HEK293 (cell line): ENCODE results near the gene KIF3B.
A peak's percentile ranks its signal among the peaks of the same experiment; 100 is the strongest.

Experiments used
- CTCF ChIA-PET: fragments of 350-600 bp; formaldehyde crosslinking; extraction: SDS; loops from one replicate; lab custom pipeline; 2021; ENCODE audit warnings: antibody characterized with exemption; lab: Yijun Ruan, JAX
- POLR2A ChIA-PET: fragments of 300-600 bp; formaldehyde crosslinking; extraction: SDS; loops from one replicate; lab custom pipeline; 2020; ENCODE audit warnings: antibody characterized with exemption, inconsistent platforms; lab: Yijun Ruan, JAX
- H3K27ac ChIP-seq: fragments of 200-500 bp; sonication (Bioruptor generic); 2 replicates; pipeline ENCODE4 v1.5.1; 2014; ENCODE audit warnings: low read depth, low read length, control low read depth, inconsistent platforms; ENCODE audit errors: extremely low read depth
- H3K36me3 ChIP-seq, 2 experiments: fragments of 200-500 bp in 1 of 2; sonication (Bioruptor generic) in 1 of 2; 1 replicate in 1 of 2; 2 replicates in 1 of 2; pipeline ENCODE4 v1.5.1; 2014 to 2017; ENCODE audit warnings: inconsistent platforms in 2 of 2, low read length in 2 of 2; ENCODE audit not compliant: control insufficient read depth in 2 of 2, insufficient read depth in 1 of 2
- H3K4me1 ChIP-seq: fragments of 200-500 bp; sonication (Bioruptor generic); 2 replicates; pipeline ENCODE4 v1.5.1; 2014; ENCODE audit warnings: mild to moderate bottlenecking, low read length, inconsistent platforms; ENCODE audit not compliant: control insufficient read depth, insufficient read depth
- H3K4me3 ChIP-seq: 2 replicates; pipeline ENCODE4 v1.5.1; 2011; ENCODE audit warnings: low read depth, mild to moderate bottlenecking, control low read depth, low read length, moderate library complexity
- H3K9me3 ChIP-seq: fragments of 200-500 bp; sonication (Bioruptor generic); 2 replicates; pipeline ENCODE4 v1.5.1; 2014; ENCODE audit warnings: low read depth, low read length, inconsistent platforms; ENCODE audit not compliant: control insufficient read depth, insufficient read depth
- FEZF1 ChIP-seq: fragments of 450-650 bp; formaldehyde crosslinking; IDR thresholded peaks from 2 replicates; pipeline ENCODE4 v1.5.1; 2016; ENCODE audit warnings: missing biosample characterization, missing genetic modification characterization
- GLI2 ChIP-seq: fragments of 450-650 bp; formaldehyde crosslinking; IDR thresholded peaks from 2 replicates; pipeline ENCODE4; 2017; ENCODE audit warnings: missing biosample characterization, missing genetic modification characterization, low read depth, borderline replicate concordance
- HOXA7 ChIP-seq: sonication (generic); formaldehyde crosslinking; IDR thresholded peaks from 2 replicates; pipeline ENCODE4 v1.8.1; 2022; ENCODE audit warnings: missing genetic modification reagents, borderline replicate concordance
- PRDM1 ChIP-seq: fragments of 450-650 bp; formaldehyde crosslinking; IDR thresholded peaks from 2 replicates; pipeline ENCODE4; 2016; ENCODE audit warnings: missing biosample characterization, missing genetic modification characterization
- YY1 ChIP-seq: fragments of 450-650 bp; formaldehyde crosslinking; IDR thresholded peaks from 2 replicates; pipeline ENCODE4 v1.5.1; 2018; ENCODE audit warnings: missing biosample characterization, missing genetic modification characterization
- ZBTB17 ChIP-seq: fragments of 450-650 bp; formaldehyde crosslinking; IDR thresholded peaks from 2 replicates; pipeline ENCODE4 v1.5.1; 2016; ENCODE audit warnings: missing biosample characterization, missing genetic modification characterization
- ZBTB21 ChIP-seq: fragments of 450-650 bp; formaldehyde crosslinking; IDR thresholded peaks from 2 replicates; pipeline ENCODE4 v1.5.1; 2017; ENCODE audit warnings: missing biosample characterization, missing genetic modification characterization
- ZBTB7A ChIP-seq: fragments of 450-650 bp; formaldehyde crosslinking; IDR thresholded peaks from 2 replicates; pipeline ENCODE4 v1.5.1; 2016; ENCODE audit warnings: low read depth, missing biosample characterization, missing genetic modification characterization
- ZIC2 ChIP-seq: fragments of 450-650 bp; formaldehyde crosslinking; IDR thresholded peaks from 2 replicates; pipeline ENCODE4 v1.5.1; 2016; ENCODE audit warnings: missing biosample characterization, missing genetic modification characterization
- ZNF175 ChIP-seq: fragments of 450-650 bp; formaldehyde crosslinking; IDR thresholded peaks from 2 replicates; pipeline ENCODE4 v1.5.1; 2016; ENCODE audit warnings: missing biosample characterization, missing genetic modification characterization
- ZNF2 ChIP-seq: fragments of 450-650 bp; formaldehyde crosslinking; IDR thresholded peaks from 2 replicates; pipeline ENCODE4 v1.5.1; 2016; ENCODE audit warnings: missing biosample characterization, missing genetic modification characterization
- ZNF211 ChIP-seq: fragments of 450-650 bp; formaldehyde crosslinking; IDR thresholded peaks from 2 replicates; pipeline ENCODE4 v1.5.1; 2016; ENCODE audit warnings: low read depth, missing biosample characterization, missing genetic modification characterization
- ZNF221 ChIP-seq: fragments of 450-650 bp; formaldehyde crosslinking; IDR thresholded peaks from 2 replicates; pipeline ENCODE4 v1.5.1; 2017; ENCODE audit warnings: missing biosample characterization, missing genetic modification characterization, borderline replicate concordance
- ZNF274 ChIP-seq, 2 experiments: fragments of 200-500 bp in 1 of 2; fragments of 450-650 bp in 1 of 2; sonication (Bioruptor generic) in 1 of 2; formaldehyde crosslinking in 1 of 2; IDR thresholded peaks; 2 replicates each; pipeline versions ENCODE4 v1.5.1 to v1.6.1; 2014 to 2016; ENCODE audit warnings: borderline replicate concordance in 1 of 2, inconsistent platforms in 1 of 2, low read length in 1 of 2, missing biosample characterization in 1 of 2, missing genetic modification characterization in 1 of 2
- ZNF311 ChIP-seq: fragments of 450-650 bp; formaldehyde crosslinking; IDR thresholded peaks from 2 replicates; pipeline ENCODE4 v1.5.1; 2017; ENCODE audit warnings: missing biosample characterization, missing genetic modification characterization, borderline replicate concordance
- ZNF324 ChIP-seq: fragments of 450-650 bp; formaldehyde crosslinking; IDR thresholded peaks from 2 replicates; pipeline ENCODE4 v1.5.1; 2016; ENCODE audit warnings: missing biosample characterization, missing genetic modification characterization
- ZNF341 ChIP-seq: fragments of 450-650 bp; formaldehyde crosslinking; IDR thresholded peaks from 2 replicates; pipeline ENCODE4; 2016; ENCODE audit warnings: low read depth, missing biosample characterization, missing genetic modification characterization
- ZNF366 ChIP-seq: fragments of 450-650 bp; formaldehyde crosslinking; conservative IDR thresholded peaks from 2 replicates; pipeline ENCODE4 v1.5.1; 2016; ENCODE audit warnings: missing biosample characterization, missing genetic modification characterization
- ZNF510 ChIP-seq: fragments of 450-650 bp; formaldehyde crosslinking; IDR thresholded peaks from 2 replicates; pipeline ENCODE4 v1.5.1; 2018; ENCODE audit warnings: mild to moderate bottlenecking, missing genetic modification characterization, missing biosample characterization; ENCODE audit not compliant: insufficient replicate concordance
- ZNF544 ChIP-seq: fragments of 450-650 bp; formaldehyde crosslinking; IDR thresholded peaks from 2 replicates; pipeline ENCODE4 v1.5.0; 2017; ENCODE audit warnings: missing biosample characterization, missing genetic modification characterization
- ZNF585B ChIP-seq: fragments of 450-650 bp; formaldehyde crosslinking; IDR thresholded peaks from 2 replicates; pipeline ENCODE4 v1.5.1; 2016; ENCODE audit warnings: missing biosample characterization, missing genetic modification characterization
- ZNF600 ChIP-seq: fragments of 450-650 bp; formaldehyde crosslinking; IDR thresholded peaks from 2 replicates; pipeline ENCODE4 v1.5.1; 2016; ENCODE audit warnings: missing biosample characterization, missing genetic modification characterization
- ZNF621 ChIP-seq: fragments of 450-650 bp; formaldehyde crosslinking; IDR thresholded peaks from 2 replicates; pipeline ENCODE4 v1.5.1; 2017; ENCODE audit warnings: missing biosample characterization, missing genetic modification characterization
- ZNF664 ChIP-seq: fragments of 450-650 bp; formaldehyde crosslinking; IDR thresholded peaks from 2 replicates; pipeline ENCODE4 v1.5.1; 2016; ENCODE audit warnings: missing biosample characterization, missing genetic modification characterization
- ZNF747 ChIP-seq: fragments of 450-650 bp; formaldehyde crosslinking; IDR thresholded peaks from 2 replicates; pipeline ENCODE4 v1.5.1; 2016; ENCODE audit warnings: missing biosample characterization, missing genetic modification characterization
- ZNF837 ChIP-seq: fragments of 450-650 bp; formaldehyde crosslinking; IDR thresholded peaks from 2 replicates; pipeline ENCODE4 v1.5.1; 2016; ENCODE audit warnings: missing biosample characterization, missing genetic modification characterization
- ZSCAN16 ChIP-seq: fragments of 450-650 bp; formaldehyde crosslinking; IDR thresholded peaks from 2 replicates; pipeline ENCODE4 v1.5.1; 2016; ENCODE audit warnings: missing biosample characterization, missing genetic modification characterization
- TF ChIP-seq, protein P1 (sequence below): IDR thresholded peaks from 2 replicates; pipeline ENCODE4 v1.6.1; 2011; ENCODE audit warnings: mild to moderate bottlenecking, low read depth, low read length, borderline replicate concordance

KIF3B gene

DNA sequence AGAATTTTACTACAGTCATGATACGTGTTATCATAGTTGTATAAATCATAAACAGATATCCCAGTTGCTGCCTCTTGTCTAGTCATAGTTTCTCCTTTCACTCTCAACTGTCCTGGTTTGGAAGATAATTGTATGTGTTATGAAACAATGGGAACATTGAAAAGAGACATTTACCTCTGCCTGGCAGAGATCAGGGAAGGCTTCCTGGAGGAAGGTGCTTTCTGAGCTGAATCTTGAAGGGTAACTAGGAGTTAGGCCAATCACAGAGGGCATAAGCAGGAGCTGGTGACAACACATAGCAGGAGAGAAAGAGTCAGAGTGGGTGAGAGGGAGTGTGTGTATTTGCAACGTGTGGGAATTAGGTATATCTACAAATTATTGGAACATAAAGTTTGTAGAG is 86.0 kb downstream of the KIF3B start (continued):
- TF ChIP-seq ZIC2 (tag by site-specific recombination) (no peak), HOXA7 (no peak), ZNF585B (tag by site-specific recombination) (no peak), ZNF221 (tag by site-specific recombination) (no peak), ZNF544 (tag by site-specific recombination) (no peak), ZBTB21 (tag by site-specific recombination) (no peak), ZNF621 (tag by site-specific recombination) (no peak), ZNF747 (tag by site-specific recombination) (no peak)

DNA sequence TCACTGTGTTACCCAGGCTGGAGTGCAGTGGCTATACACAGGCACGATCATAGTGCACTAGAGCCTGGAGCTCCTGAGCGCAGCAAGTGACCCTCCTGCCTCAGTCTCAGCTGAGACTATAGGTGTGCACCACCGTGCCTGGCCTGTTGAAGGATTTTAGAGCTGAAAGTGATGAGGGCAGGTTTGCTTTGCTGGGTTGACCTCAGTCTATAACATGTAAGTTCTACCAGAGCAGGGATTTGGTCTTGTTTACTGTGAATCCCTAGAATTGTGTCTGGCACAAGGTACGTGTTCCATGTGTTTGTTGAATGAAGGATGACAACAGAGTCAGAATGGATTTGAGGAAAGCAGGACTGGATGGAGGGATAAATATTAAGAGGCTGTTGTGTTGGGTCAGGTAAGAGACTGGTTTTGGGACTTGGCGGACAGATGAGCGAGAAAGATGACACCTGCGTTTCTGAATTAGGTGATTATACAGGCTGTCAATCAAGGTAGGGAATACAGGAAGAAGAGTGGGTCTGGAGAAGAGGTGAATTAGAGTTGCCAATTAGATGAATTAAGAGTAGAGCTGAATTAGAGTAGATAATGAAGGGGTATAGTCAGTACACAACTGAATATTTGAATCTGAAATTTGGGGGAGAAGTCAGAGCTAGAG is 87.2 kb downstream of the KIF3B start:
- Histone ChIP-seq H3K4me1 (peaks cover 18% of the 10 kb centered on the region), H3K36me3 (peaks cover 7 to 24% of the 10 kb centered on the region in 2 experiments; a peak in 2 of 3 replicates)
- POLR2A ChIA-PET: no interaction called here

DNA sequence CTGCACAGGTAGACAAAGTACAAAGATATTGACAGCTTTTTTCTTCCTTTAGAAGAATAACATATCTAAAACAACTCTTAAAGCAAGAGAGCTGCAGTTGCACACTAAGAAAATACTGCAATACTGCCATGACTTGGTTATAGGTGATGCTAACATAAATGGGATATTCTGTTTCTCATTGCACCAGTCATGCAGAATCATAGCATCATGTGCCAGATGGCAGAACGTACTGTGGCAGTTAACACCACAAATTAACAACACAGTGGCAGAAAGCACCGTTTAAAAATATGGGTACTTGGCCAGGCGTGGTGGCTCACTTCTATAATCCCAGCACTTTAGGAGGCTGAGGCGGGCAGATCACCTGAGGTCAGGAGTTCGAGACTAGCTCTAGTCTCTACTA is 88.1 kb downstream of the KIF3B start:
- H3K4me3 ChIP-seq: no peak overlapping the region
- peaks cover 11 to 32% of the 10 kb centered on the region in 2 experiments; a peak in 2 of 3 replicates for H3K36me3 ChIP-seq
- ChIA-PET POLR2A (no interaction called here), CTCF (no interaction called here)
- peaks cover 14% of the 10 kb centered on the region for H3K4me1 ChIP-seq
- TF ChIP-seq ZNF600 (tag by site-specific recombination): peak; percentile 71; the same call in 1 of the 2 replicates
- TF ChIP-seq ZNF2 (tag by site-specific recombination): no peak
- no peak for TF ChIP-seq ZNF544 (tag by site-specific recombination)
- TF ChIP-seq ZIC2 (tag by site-specific recombination): no peak
- no peaks in the 10 kb centered on the region for H3K9me3 ChIP-seq
- H3K27ac ChIP-seq: no peak overlapping the region

More for the DNA sequence above, 87.2 kb downstream of the KIF3B start:
- CTCF ChIA-PET: no interaction called here
- TF ChIP-seq YY1 (tag by site-specific recombination) (no peak), ZBTB17 (tag by site-specific recombination) (peak; percentile 53; the same call in 1 of the 2 replicates), ZNF366 (peak; percentile 64; the same call in 1 of the 2 replicates)
- Histone ChIP-seq H3K4me3 (no peak overlapping the region), H3K27ac (no peak overlapping the region), H3K9me3 (no peaks in the 10 kb centered on the region)

DNA sequence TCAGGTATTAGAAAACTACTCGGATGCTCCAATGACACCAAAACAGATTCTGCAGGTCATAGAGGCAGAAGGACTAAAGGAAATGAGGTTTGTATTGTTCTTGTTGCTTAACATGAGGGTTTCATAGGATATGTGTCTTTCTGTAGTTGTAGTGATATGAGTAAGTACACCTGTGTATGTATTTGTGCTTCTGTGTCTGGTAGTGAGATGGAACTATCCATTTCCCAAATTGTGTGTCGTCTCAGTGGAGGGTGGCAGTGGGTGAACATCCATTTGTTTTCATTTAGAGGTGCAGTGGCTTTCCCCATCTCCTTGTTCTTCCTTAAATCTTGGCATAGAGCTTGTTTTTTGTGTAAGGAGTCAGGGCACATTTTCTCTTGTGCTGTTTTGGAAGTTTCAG is 88.9 kb downstream of the KIF3B start:
- H3K4me3 ChIP-seq: no peak overlapping the region
- TF ChIP-seq ZNF510 (tag by site-specific recombination) (no peak), ZNF600 (tag by site-specific recombination) (peak; percentile 79), ZNF837 (tag by site-specific recombination) (no peak), ZNF341 (no peak)
- CTCF ChIA-PET: no interaction called here
- peaks cover 14% of the 10 kb centered on the region for H3K4me1 ChIP-seq
- H3K36me3 ChIP-seq: peaks cover 18 to 36% of the 10 kb centered on the region in 2 experiments; a peak in 2 of 3 replicates
- no peak overlapping the region for H3K27ac ChIP-seq
- H3K9me3 ChIP-seq: no peaks in the 10 kb centered on the region
- POLR2A ChIA-PET: no interaction called here

DNA sequence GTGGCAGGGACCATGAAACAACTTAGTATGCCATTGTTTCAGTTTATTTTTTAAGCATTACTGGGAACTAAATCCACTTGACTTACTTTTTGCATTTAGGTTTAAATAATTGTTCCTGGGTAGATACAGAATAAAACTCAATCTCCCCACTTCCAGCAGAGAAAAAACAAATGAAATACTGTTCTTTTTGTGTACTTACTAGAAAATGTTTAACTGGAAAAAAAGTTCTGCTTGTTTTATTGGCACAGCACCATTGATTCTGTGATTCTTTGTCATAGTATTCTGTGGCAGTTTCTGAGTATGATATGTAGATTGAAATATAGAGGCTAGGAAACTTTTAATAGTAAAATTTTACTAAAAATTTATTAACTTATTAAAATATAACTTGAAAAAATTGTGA is 90.9 kb downstream of the KIF3B start:
- Histone ChIP-seq H3K4me3 (no peak overlapping the region), H3K9me3 (no peaks in the 10 kb centered on the region), H3K4me1 (peaks cover 8% of the 10 kb centered on the region), H3K36me3 (peaks cover 19 to 47% of the 10 kb centered on the region in 2 experiments; a peak in 2 of 3 replicates), H3K27ac (no peak overlapping the region)
- ChIA-PET POLR2A (interaction anchor here (0.9 to 1.5 kb wide), 2 partner anchors 9 to 11 kb away, joined by 3 to 4 read pairs; no protein-coding TSS in a partner anchor), CTCF (interaction anchor here (0.7 kb wide), 1 partner anchor 24 kb away, joined by 3 read pairs; no protein-coding TSS in a partner anchor)
- TF ChIP-seq PRDM1 (tag by site-specific recombination) (no peak), FEZF1 (tag by site-specific recombination) (no peak), ZSCAN16 (tag by site-specific recombination) (no peak), ZNF274 (IDR thresholded peaks at IDR 0.05; ENCODE audit: low read length) (no peak), ZNF274 (tag by site-specific recombination; IDR thresholded peaks at IDR 0.05; ENCODE audit: borderline replicate concordance) (no peak), GLI2 (tag by site-specific recombination) (no peak), ZNF324 (tag by site-specific recombination) (no peak), ZNF175 (tag by site-specific recombination) (no peak), ZNF311 (tag by site-specific recombination) (no peak), ZNF211 (tag by site-specific recombination) (no peak), ZBTB7A (tag by site-specific recombination) (no peak), ZNF664 (tag by site-specific recombination) (no peak)
- TF ChIP-seq, protein P1, sequence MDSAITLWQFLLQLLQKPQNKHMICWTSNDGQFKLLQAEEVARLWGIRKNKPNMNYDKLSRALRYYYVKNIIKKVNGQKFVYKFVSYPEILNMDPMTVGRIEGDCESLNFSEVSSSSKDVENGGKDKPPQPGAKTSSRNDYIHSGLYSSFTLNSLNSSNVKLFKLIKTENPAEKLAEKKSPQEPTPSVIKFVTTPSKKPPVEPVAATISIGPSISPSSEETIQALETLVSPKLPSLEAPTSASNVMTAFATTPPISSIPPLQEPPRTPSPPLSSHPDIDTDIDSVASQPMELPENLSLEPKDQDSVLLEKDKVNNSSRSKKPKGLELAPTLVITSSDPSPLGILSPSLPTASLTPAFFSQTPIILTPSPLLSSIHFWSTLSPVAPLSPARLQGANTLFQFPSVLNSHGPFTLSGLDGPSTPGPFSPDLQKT: no peak
